Embryonic facial prominence (tissue), 1 donor: ENCODE data around the gene DOK5.

Source experiments
- DNase-seq: peaks from one replicate; pipeline ENCODE4 v3.0.0-alpha.2; 2016; ENCODE audit errors: extremely low spot score

DOK5 gene

GRCh38 chr20:54692168-54692887, 216.9 kb downstream of the DOK5 start:
- DNase-seq: no peak

GRCh38 chr20:54694516-54694915, 219.1 kb downstream of the DOK5 start:
- DNase-seq: no peak

- DNase-seq: no peak
Measured at GRCh38 chr20:54698373-54698772, 223.0 kb downstream of the DOK5 start.
